CD14-positive monocyte (primary cell): ENCODE data around the gene TUSC2. TPM values are rescaled to one million over a fixed set of nuclear protein-coding genes. Genes with fewer than 3 reads are reported as not detected.

Source experiments
- DNase-seq, 3 donors: peaks; one replicate each; pipeline ENCODE4 v3.0.0-alpha.2; 2011 to 2022
- H2AFZ ChIP-seq: 2 replicates; pipeline ENCODE4 v1.6.0; 2012; ENCODE audit warnings: mild to moderate bottlenecking, low read depth, low read length, inconsistent platforms; ENCODE audit not compliant: insufficient read depth, poor library complexity, severe bottlenecking
- H3K27ac ChIP-seq, 2 donors: 1 replicate in 1 of 2; 2 replicates in 1 of 2; pipeline ENCODE4 v1.5.1; 2012 to 2013; ENCODE audit warnings: low read length in 2 of 2, control low read depth in 1 of 2, inconsistent platforms in 1 of 2, low read depth in 1 of 2, mild to moderate bottlenecking in 1 of 2
- H3K27me3 ChIP-seq, 2 donors: one replicate each; pipeline versions ENCODE4 v1.6.0 to v1.6.1; 2011 to 2013; ENCODE audit warnings: low read length in 2 of 2; ENCODE audit not compliant: control insufficient read depth in 2 of 2, insufficient read depth in 2 of 2
- H3K36me3 ChIP-seq, 2 donors: replicated peaks in 1 of 2; 1 replicate in 1 of 2; 2 replicates in 1 of 2; pipeline versions ENCODE4 v1.5.1 to v1.6.1; 2012 to 2013; ENCODE audit warnings: low read length in 2 of 2, control low read depth in 1 of 2, inconsistent platforms in 1 of 2, mild to moderate bottlenecking in 1 of 2; ENCODE audit not compliant: insufficient read depth in 2 of 2, control insufficient read depth in 1 of 2
- H3K4me1 ChIP-seq, 2 donors: 1 replicate in 1 of 2; 2 replicates in 1 of 2; pipeline versions ENCODE4 v1.5.1 to v1.6.1; 2012 to 2013; ENCODE audit warnings: low read length in 2 of 2, control low read depth in 1 of 2, inconsistent platforms in 1 of 2, mild to moderate bottlenecking in 1 of 2, moderate library complexity in 1 of 2; ENCODE audit not compliant: insufficient read depth in 2 of 2, control insufficient read depth in 1 of 2
- H3K4me2 ChIP-seq: replicated peaks from 2 replicates; pipeline ENCODE3; 2012; ENCODE audit warnings: low read length, moderate library complexity, mild to moderate bottlenecking; ENCODE audit not compliant: poor library complexity, severe bottlenecking; ENCODE audit errors: extremely low read depth
- H3K4me3 ChIP-seq, 3 experiments: fragments of 200-600 bp in 1 of 3; sonication (generic) in 1 of 3; replicated peaks in 1 of 3; 1 replicate in 2 of 3; 2 replicates in 1 of 3; pipeline ENCODE4 v1.5.1; 2011 to 2013; ENCODE audit warnings: low read length in 3 of 3, mild to moderate bottlenecking in 3 of 3, control low read depth in 2 of 3, low read depth in 2 of 3, inconsistent platforms in 1 of 3, moderate library complexity in 1 of 3
- H3K79me2 ChIP-seq: 2 replicates; pipeline ENCODE4 v1.6.0; 2012; ENCODE audit warnings: mild to moderate bottlenecking, control low read depth, inconsistent platforms, low read length, moderate library complexity; ENCODE audit not compliant: insufficient read depth
- H3K9ac ChIP-seq: 2 replicates; pipeline ENCODE4 v1.6.0; 2017; ENCODE audit warnings: low read length, mild to moderate bottlenecking; ENCODE audit not compliant: insufficient read depth, poor library complexity, severe bottlenecking
- H3K9me3 ChIP-seq, 2 donors: replicated peaks in 1 of 2; 1 replicate in 1 of 2; 2 replicates in 1 of 2; pipeline versions ENCODE4 v1.5.1 to v1.6.1; 2012 to 2013; ENCODE audit warnings: low read length in 2 of 2, control low read depth in 1 of 2; ENCODE audit not compliant: control insufficient read depth in 1 of 2, insufficient read depth in 1 of 2
- H4K20me1 ChIP-seq: 2 replicates; pipeline ENCODE4 v1.6.0; 2012; ENCODE audit warnings: mild to moderate bottlenecking, low read length, control low read depth, moderate library complexity; ENCODE audit not compliant: insufficient read depth
- H3K27ac Mint-ChIP-seq, 7 donors: one replicate each; pipeline ENCODE4 v1.8.0; 2020; ENCODE audit warnings: mild to moderate bottlenecking in 7 of 7, mixed read lengths in 7 of 7, moderate library complexity in 6 of 7, inconsistent platforms in 2 of 7
- H3K27me3 Mint-ChIP-seq, 3 donors: one replicate each; pipeline ENCODE4 v1.8.0; 2021 to 2022; ENCODE audit warnings: low read depth in 3 of 3, mild to moderate bottlenecking in 3 of 3, mixed read lengths in 3 of 3, moderate library complexity in 3 of 3, inconsistent platforms in 1 of 3
- H3K36me3 Mint-ChIP-seq, 2 donors: one replicate each; pipeline ENCODE4 v1.8.0; 2020; ENCODE audit warnings: mixed read lengths in 2 of 2, inconsistent platforms in 1 of 2, mild to moderate bottlenecking in 1 of 2
- H3K4me1 Mint-ChIP-seq: one replicate; pipeline ENCODE4 v1.8.0; 2020; ENCODE audit warnings: mild to moderate bottlenecking, mixed read lengths
- H3K4me3 Mint-ChIP-seq, 2 donors: one replicate each; pipeline ENCODE4 v1.8.0; 2020; ENCODE audit warnings: mild to moderate bottlenecking in 2 of 2, mixed read lengths in 2 of 2, moderate library complexity in 1 of 2
- H3K9me3 Mint-ChIP-seq, 7 donors: one replicate each; pipeline ENCODE4 v1.8.0; 2020 to 2022; ENCODE audit warnings: mixed read lengths in 7 of 7, mild to moderate bottlenecking in 6 of 7, moderate library complexity in 6 of 7, inconsistent platforms in 2 of 7
- WGBS: methylation state at CpG from one replicate; pipeline ENCODE4 v1.1.5; 2013; ENCODE audit warnings: missing lambda C conversion rate; ENCODE audit not compliant: insufficient coverage; 5-methylcytosine and 5-hydroxymethylcytosine counted together
- intact Hi-C, 2 donors: fragments of 100-400 bp; cut with micrococcal nuclease; formaldehyde crosslinking; loops; one replicate each; pipeline versions ENCODE4 v1.15.0 to v1.15.1; 2023
- polyA plus RNA-seq, 3 donors: library from polyadenylated mRNA; depleted of rRNA in 1 of 3; unstranded in 2 of 3; stranded (reverse) in 1 of 3; fragments of 300-500 nt in 2 of 3; fragments of >200 nt in 1 of 3; fragmentation: Illumina TruSeq in 2 of 3; gene quantifications; 1 replicate in 2 of 3; 2 replicates in 1 of 3; pipeline ENCODE4 v1.2.3, GENCODE V29; 2012 to 2021
- TF ChIP-seq, protein P1 (sequence below): fragments of 200-600 bp; IDR thresholded peaks from one replicate; pipeline ENCODE4 v1.8.0; 2022; ENCODE audit warnings: antibody characterized with exemption, mild to moderate bottlenecking

TUSC2 gene
- polyA plus RNA-seq, 3 donors: 22.6 to 55.7 (median 47.0) TPM

- Histone ChIP-seq H3K4me3 (peak overlapping the region; percentile 50 to 94 (median 83)), H3K9ac (peak overlapping the region; percentile 94), H3K79me2 (peaks cover 97% of the 10 kb centered on the region), H4K20me1 (peaks cover 49% of the 10 kb centered on the region), H3K4me1 (peaks cover 71 to 76% of the 10 kb centered on the region in 2 donors), H2AFZ (peak overlapping the region; percentile 75), H3K36me3 (peaks cover 15 to 40% of the 10 kb centered on the region in 2 donors), H3K27ac (peak overlapping the region; percentile 91 to 98), H3K9me3 (no peaks in the 10 kb centered on the region), H3K4me2 (peak overlapping the region; percentile 95), H3K27me3 (no peaks in the 10 kb centered on the region)
- Mint-ChIP-seq H3K4me3 (peak overlapping the region; percentile 79 to 96), H3K36me3 (peaks cover 22 to 45% of the 10 kb centered on the region in 2 donors), H3K4me1 (peaks cover 62% of the 10 kb centered on the region), H3K9me3 (no peaks in the 10 kb centered on the region), H3K27me3 (no peaks in the 10 kb centered on the region), H3K27ac (peak overlapping the region; percentile 92 to 99 (median 96))
- intact Hi-C loops: loop anchor here (5.0 kb wide), 1 partner anchor 40 kb away; the partner anchor contains the start of genes HYAL3 (in 2 of the 2) and NAA80 (in 2 of the 2)
- peak; percentile 98 to 99 (median 98) for DNase-seq
- TF ChIP-seq, protein P1, sequence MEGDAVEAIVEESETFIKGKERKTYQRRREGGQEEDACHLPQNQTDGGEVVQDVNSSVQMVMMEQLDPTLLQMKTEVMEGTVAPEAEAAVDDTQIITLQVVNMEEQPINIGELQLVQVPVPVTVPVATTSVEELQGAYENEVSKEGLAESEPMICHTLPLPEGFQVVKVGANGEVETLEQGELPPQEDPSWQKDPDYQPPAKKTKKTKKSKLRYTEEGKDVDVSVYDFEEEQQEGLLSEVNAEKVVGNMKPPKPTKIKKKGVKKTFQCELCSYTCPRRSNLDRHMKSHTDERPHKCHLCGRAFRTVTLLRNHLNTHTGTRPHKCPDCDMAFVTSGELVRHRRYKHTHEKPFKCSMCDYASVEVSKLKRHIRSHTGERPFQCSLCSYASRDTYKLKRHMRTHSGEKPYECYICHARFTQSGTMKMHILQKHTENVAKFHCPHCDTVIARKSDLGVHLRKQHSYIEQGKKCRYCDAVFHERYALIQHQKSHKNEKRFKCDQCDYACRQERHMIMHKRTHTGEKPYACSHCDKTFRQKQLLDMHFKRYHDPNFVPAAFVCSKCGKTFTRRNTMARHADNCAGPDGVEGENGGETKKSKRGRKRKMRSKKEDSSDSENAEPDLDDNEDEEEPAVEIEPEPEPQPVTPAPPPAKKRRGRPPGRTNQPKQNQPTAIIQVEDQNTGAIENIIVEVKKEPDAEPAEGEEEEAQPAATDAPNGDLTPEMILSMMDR: no peak
- WGBS: under 1% methylated on average over 70 of the region's 79 CpGs
Measured at GRCh38 chr3:50337175-50337861, 9.3 kb upstream of the TUSC2 start.

DNA sequence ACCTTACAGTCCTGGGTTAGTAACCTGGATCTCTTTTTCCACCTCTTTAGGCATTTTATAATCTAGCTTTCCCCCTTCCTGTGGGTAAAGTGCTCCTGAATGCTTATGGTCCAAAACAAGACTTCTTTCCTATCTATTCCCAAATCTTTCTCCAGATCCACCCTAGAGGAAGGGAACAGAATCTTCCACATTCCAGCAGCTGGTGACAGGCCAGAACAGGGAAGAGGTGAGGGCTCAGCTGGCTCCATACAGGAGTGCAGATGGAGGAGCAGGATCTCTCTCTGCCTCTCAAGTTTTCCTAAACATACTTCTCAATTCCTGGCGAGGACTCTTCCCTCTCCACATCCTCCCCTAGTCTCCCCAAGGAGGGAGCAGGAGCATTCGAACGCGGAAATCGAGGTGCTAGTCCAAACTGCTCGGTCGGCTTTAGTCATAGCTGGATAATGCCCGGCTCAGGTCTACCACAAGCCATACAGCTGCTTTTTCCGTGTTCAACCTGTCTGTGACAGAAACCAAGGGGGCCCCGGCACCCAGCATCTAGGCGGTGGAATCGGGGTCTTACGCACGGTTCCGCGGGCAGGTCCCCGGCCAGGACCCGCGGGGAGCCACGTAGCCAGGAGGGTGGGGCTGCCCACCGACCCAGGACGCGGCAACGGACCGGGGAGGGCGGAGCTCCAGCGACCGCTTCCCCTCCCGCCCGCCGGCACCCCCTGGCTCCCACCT is 8.6 kb upstream of the TUSC2 start:
- H3K79me2 ChIP-seq: peaks cover 97% of the 10 kb centered on the region
- H3K4me1 Mint-ChIP-seq: peaks cover 55% of the 10 kb centered on the region
- WGBS: 6% methylated on average over 31 of the region's 31 CpGs
- DNase-seq: no peak
- H3K27ac Mint-ChIP-seq: peak overlapping the region; percentile 90 to 99 (median 95)
- peaks cover 28 to 52% of the 10 kb centered on the region in 2 donors for H3K36me3 Mint-ChIP-seq
- peak overlapping the region; percentile 79 to 96 for H3K4me3 Mint-ChIP-seq
- TF ChIP-seq, protein P1: no peak
- peaks cover 56% of the 10 kb centered on the region for H4K20me1 ChIP-seq
- H3K9ac ChIP-seq: peak overlapping the region; percentile 94
- peak overlapping the region; percentile 95 for H3K4me2 ChIP-seq
- H3K4me1 ChIP-seq: peaks cover 64 to 69% of the 10 kb centered on the region in 2 donors
- no peaks in the 10 kb centered on the region for H3K9me3 ChIP-seq
- H3K4me3 ChIP-seq: peak overlapping the region; percentile 50 to 94 (median 50)
- H3K27ac ChIP-seq: peak overlapping the region; percentile 84 to 98
- no peaks in the 10 kb centered on the region for H3K9me3 Mint-ChIP-seq
- H3K36me3 ChIP-seq: peaks cover 21 to 47% of the 10 kb centered on the region in 2 donors
- H3K27me3 Mint-ChIP-seq: no peaks in the 10 kb centered on the region
- intact Hi-C loops: loop anchor here (5.0 kb wide), 1 partner anchor 39 kb away; the partner anchor contains the start of genes HYAL3 (in 2 of the 2) and NAA80 (in 2 of the 2)
- no peaks in the 10 kb centered on the region for H3K27me3 ChIP-seq
- peak overlapping the region; percentile 62 for H2AFZ ChIP-seq
